ENCODE data around the gene MACF1. TPM values are rescaled to one million over a fixed set of nuclear protein-coding genes. Genes with fewer than 3 reads are reported as not detected.
"Not testable (repeated sequence)": the region's sequence is repeated elsewhere in the genome, so short reads cannot be mapped to it uniquely, and the experiment has no call there.

MACF1 gene
- total RNA-seq, 2 experiments from 2014 or later: 319 to 488 TPM

- Mint-ChIP-seq H3K9me3 (ENCODE audit: low read depth) (no peaks in the 10 kb centered on the region), H3K4me3 (no peak overlapping the region), H3K27ac (no peak overlapping the region), H3K36me3 (peaks cover 74% of the 10 kb centered on the region), H3K4me1 (peaks cover 20% of the 10 kb centered on the region), H3K27me3 (no peaks in the 10 kb centered on the region)
- no peak for ATAC-seq
- CTCF ChIA-PET: no interaction called here
- no peak for DNase-seq
Measured at GRCh38 chr1:39452081-39452480, 247.6 kb downstream of the MACF1 start.

DNA sequence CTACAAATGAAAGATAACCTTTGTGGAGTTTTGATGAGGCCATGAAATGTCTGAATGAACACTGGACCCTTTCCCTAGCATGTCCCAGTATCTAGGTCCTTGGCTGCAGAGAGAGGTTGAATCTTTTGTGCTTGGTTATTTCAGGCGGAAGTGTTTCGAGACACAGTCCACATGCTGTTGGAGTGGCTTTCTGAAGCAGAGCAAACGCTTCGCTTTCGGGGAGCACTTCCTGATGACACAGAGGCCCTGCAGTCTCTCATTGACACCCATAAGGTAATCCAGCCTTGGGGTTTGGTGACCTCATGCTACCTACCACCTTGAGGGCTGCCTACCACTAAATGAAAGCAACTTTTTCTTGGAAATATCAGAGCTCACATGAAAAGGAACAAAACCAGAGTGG lies 248.0 kb downstream of the MACF1 start:
- no peaks in the 10 kb centered on the region for H3K27me3 Mint-ChIP-seq
- ATAC-seq (peak; percentile 57), DNase-seq (peak; percentile 49)
- CTCF ChIA-PET: no interaction called here
- H3K36me3 Mint-ChIP-seq: peaks cover 74% of the 10 kb centered on the region
- no peak overlapping the region for H3K4me3 Mint-ChIP-seq
- peaks cover 20% of the 10 kb centered on the region for H3K4me1 Mint-ChIP-seq
- H3K9me3 Mint-ChIP-seq (ENCODE audit: low read depth): no peaks in the 10 kb centered on the region
- H3K27ac Mint-ChIP-seq: peak overlapping the region; percentile 61

DNA sequence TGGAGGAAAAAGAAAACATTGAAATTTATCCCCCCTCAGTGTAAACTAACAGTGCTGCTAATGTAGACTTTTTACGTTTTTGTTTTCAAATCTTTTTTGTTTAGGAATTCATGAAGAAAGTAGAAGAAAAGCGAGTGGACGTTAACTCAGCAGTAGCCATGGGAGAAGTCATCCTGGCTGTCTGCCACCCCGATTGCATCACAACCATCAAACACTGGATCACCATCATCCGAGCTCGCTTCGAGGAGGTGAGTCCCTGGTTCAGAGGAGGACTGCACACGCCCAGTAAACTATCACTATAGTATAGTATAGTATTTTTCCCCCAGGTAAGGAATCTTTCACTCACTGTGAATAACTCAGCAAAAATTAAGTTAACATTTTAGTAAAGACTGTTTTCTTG lies 249.1 kb downstream of the MACF1 start:
- H3K9me3 Mint-ChIP-seq (ENCODE audit: low read depth): no peaks in the 10 kb centered on the region
- DNase-seq (no peak), ATAC-seq (no peak)
- no peaks in the 10 kb centered on the region for H3K27me3 Mint-ChIP-seq
- H3K36me3 Mint-ChIP-seq: peaks cover 75% of the 10 kb centered on the region
- no peak overlapping the region for H3K27ac Mint-ChIP-seq
- CTCF ChIA-PET: no interaction called here
- no peak overlapping the region for H3K4me3 Mint-ChIP-seq
- peaks cover 20% of the 10 kb centered on the region for H3K4me1 Mint-ChIP-seq

GRCh38 chr1:39458991-39459390 lies 254.5 kb downstream of the MACF1 start:
- Mint-ChIP-seq H3K9me3 (ENCODE audit: low read depth) (no peaks in the 10 kb centered on the region), H3K36me3 (peaks cover 79% of the 10 kb centered on the region), H3K4me3 (no peak overlapping the region), H3K27me3 (no peaks in the 10 kb centered on the region), H3K4me1 (peaks cover 6% of the 10 kb centered on the region), H3K27ac (no peak overlapping the region)
- no peak for DNase-seq
- ATAC-seq: no peak
- CTCF ChIA-PET: no interaction called here

- Mint-ChIP-seq H3K4me3 (no peak overlapping the region), H3K9me3 (ENCODE audit: low read depth) (no peaks in the 10 kb centered on the region), H3K4me1 (peaks cover 6% of the 10 kb centered on the region), H3K27me3 (no peaks in the 10 kb centered on the region), H3K27ac (no peak overlapping the region), H3K36me3 (peaks cover 63% of the 10 kb centered on the region)
- no peak for DNase-seq
- no peak for ATAC-seq
- CTCF ChIA-PET: no interaction called here
Measured at GRCh38 chr1:39462074-39462473, 257.6 kb downstream of the MACF1 start.

GRCh38 chr1:39466413-39467107 lies 262.1 kb downstream of the MACF1 start:
- no peak overlapping the region for H3K4me3 Mint-ChIP-seq
- peaks cover 38% of the 10 kb centered on the region for H3K36me3 Mint-ChIP-seq
- no peak for ATAC-seq
- CTCF ChIA-PET: no interaction called here
- H3K27ac Mint-ChIP-seq: no peak overlapping the region
- no peaks in the 10 kb centered on the region for H3K9me3 Mint-ChIP-seq (ENCODE audit: low read depth)
- DNase-seq: no peak
- H3K4me1 Mint-ChIP-seq: no peaks in the 10 kb centered on the region
- H3K27me3 Mint-ChIP-seq: no peaks in the 10 kb centered on the region

- H3K9me3 Mint-ChIP-seq (ENCODE audit: low read depth); ATAC-seq; DNase-seq; H3K4me1 Mint-ChIP-seq; H3K27me3 Mint-ChIP-seq; H3K4me3 Mint-ChIP-seq: not testable (repeated sequence)
- Mint-ChIP-seq H3K27ac (peak overlapping the region; percentile 43), H3K36me3 (peaks cover 36% of the 10 kb centered on the region)
- CTCF ChIA-PET: interaction anchor here (1.3 kb wide), 1 partner anchor 72 kb away, joined by 4 read pairs; no protein-coding TSS in a partner anchor
Measured at GRCh38 chr1:39467108-39467720, 262.7 kb downstream of the MACF1 start.

DNA sequence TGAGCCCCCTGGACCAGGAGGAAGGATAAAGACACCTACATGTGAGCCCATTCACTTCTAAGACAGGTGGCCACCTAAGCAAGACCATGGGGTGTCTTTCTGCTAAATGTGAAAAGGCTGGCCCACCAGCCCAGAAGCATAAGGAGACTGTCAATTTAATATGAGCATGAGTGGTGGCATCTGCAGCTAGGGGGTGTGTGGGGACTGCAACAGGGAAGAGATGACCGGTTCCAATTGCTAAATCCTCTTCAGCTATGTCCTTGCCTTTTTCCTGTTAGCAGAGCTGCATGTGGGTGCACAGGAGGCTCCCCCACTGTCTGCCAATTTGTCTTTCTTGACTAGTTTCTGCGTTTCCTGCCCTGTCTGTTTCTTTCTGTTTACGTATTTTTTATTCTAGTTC lies 264.7 kb downstream of the MACF1 start:
- H3K9me3 Mint-ChIP-seq (ENCODE audit: low read depth): no peaks in the 10 kb centered on the region
- H3K4me1 Mint-ChIP-seq: no peaks in the 10 kb centered on the region
- peaks cover 34% of the 10 kb centered on the region for H3K36me3 Mint-ChIP-seq
- H3K4me3 Mint-ChIP-seq: no peak overlapping the region
- DNase-seq (no peak), ATAC-seq (no peak)
- no peaks in the 10 kb centered on the region for H3K27me3 Mint-ChIP-seq
- H3K27ac Mint-ChIP-seq: no peak overlapping the region
- CTCF ChIA-PET: interaction anchor here (1.4 kb wide), 1 partner anchor 70 kb away, joined by 4 read pairs; no protein-coding TSS in a partner anchor

DNA sequence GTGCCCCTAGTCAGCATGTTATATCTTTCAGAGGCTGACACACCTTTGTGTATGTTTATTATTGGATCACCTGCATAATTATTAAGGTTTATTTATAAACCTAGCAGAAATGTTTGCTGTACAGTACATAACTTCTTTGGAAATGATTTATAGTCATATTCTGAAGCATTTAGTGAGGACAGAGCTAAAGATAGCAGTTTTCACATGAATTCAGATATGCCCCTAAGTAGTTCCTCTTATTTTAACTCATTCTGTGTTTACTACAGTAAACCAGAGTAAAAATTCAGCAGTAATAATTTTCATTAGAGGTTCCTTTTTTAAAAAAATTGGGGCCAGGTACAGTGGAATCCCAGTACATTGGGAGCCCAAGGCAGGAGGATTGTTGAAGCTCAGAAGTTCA lies 265.5 kb downstream of the MACF1 start:
- peaks cover 36% of the 10 kb centered on the region for H3K36me3 Mint-ChIP-seq
- no peak for ATAC-seq
- no peak overlapping the region for H3K27ac Mint-ChIP-seq
- H3K4me3 Mint-ChIP-seq: no peak overlapping the region
- DNase-seq: no peak
- H3K27me3 Mint-ChIP-seq: no peaks in the 10 kb centered on the region
- CTCF ChIA-PET: interaction anchor here (1.4 kb wide), 1 partner anchor 69 kb away, joined by 4 read pairs; no protein-coding TSS in a partner anchor
- H3K4me1 Mint-ChIP-seq: no peaks in the 10 kb centered on the region
- H3K9me3 Mint-ChIP-seq (ENCODE audit: low read depth): no peaks in the 10 kb centered on the region

DNA sequence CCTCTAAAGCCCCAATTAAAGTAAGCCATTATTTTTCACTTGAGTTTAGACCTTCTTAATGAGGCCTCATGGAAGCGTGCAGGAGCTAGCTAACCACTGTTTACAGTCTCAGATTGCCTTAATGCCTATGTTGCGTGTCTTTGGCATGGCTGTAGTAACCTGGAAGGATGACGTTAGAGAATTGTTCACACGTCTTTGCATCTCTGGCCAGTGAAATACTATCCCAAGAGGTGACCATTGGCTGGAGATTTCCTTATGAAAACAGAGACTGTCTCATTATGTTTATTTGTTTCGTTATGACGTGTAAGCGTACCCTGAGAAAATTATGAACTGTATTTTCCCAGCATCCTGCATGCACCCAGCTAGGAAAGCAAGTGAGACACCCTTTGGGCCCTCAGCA lies 268.3 kb downstream of the MACF1 start:
- Mint-ChIP-seq H3K36me3 (peaks cover 36% of the 10 kb centered on the region), H3K27me3 (no peaks in the 10 kb centered on the region), H3K27ac (no peak overlapping the region), H3K4me1 (no peaks in the 10 kb centered on the region), H3K9me3 (ENCODE audit: low read depth) (no peaks in the 10 kb centered on the region), H3K4me3 (no peak overlapping the region)
- DNase-seq (no peak), ATAC-seq (no peak)
- CTCF ChIA-PET: interaction anchor here (2.4 kb wide), 1 partner anchor 66 kb away, joined by 9 read pairs; no protein-coding TSS in a partner anchor

GRCh38 chr1:39473324-39473723 lies 268.8 kb downstream of the MACF1 start:
- ATAC-seq (no peak), DNase-seq (no peak)
- H3K4me1 Mint-ChIP-seq: no peaks in the 10 kb centered on the region
- H3K27ac Mint-ChIP-seq: peak overlapping the region; percentile 2
- no peak overlapping the region for H3K4me3 Mint-ChIP-seq
- H3K9me3 Mint-ChIP-seq (ENCODE audit: low read depth): no peaks in the 10 kb centered on the region
- peaks cover 39% of the 10 kb centered on the region for H3K36me3 Mint-ChIP-seq
- CTCF ChIA-PET: interaction anchor here (2.4 kb wide), 1 partner anchor 65 kb away, joined by 9 read pairs; no protein-coding TSS in a partner anchor
- no peaks in the 10 kb centered on the region for H3K27me3 Mint-ChIP-seq

GRCh38 chr1:39474810-39475209 lies 270.3 kb downstream of the MACF1 start:
- peak overlapping the region; percentile 26 for H3K27ac Mint-ChIP-seq
- no peaks in the 10 kb centered on the region for H3K27me3 Mint-ChIP-seq
- CTCF ChIA-PET: no interaction called here
- H3K4me3 Mint-ChIP-seq: no peak overlapping the region
- ATAC-seq (no peak), DNase-seq (no peak)
- H3K4me1 Mint-ChIP-seq: no peaks in the 10 kb centered on the region
- no peaks in the 10 kb centered on the region for H3K9me3 Mint-ChIP-seq (ENCODE audit: low read depth)
- H3K36me3 Mint-ChIP-seq: peaks cover 39% of the 10 kb centered on the region

DNA sequence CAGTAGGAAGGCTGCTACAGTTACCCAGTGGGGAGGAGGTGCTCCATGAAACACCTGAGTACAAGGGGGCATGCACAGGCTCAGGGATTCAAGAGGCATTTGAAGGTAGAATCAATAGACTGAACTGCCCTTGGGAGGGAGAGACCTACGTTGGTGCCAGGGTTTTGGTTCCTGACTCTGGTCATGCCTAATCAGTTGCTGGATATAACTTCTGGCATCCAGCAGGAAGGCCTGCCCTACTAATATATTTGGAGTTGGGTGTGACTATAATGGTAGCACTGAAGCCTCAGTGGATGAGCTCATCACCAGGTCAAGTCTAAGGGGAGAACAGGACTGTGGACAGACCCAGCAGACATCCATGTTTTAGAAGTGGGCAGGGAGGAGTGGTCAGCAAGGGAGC lies 271.1 kb downstream of the MACF1 start:
- H3K27me3 Mint-ChIP-seq, CTCF ChIA-PET: not testable (repeated sequence)
- H3K36me3 Mint-ChIP-seq: peaks cover 43% of the 10 kb centered on the region

More for the DNA sequence above, 271.1 kb downstream of the MACF1 start:
- not testable (repeated sequence) for H3K9me3 Mint-ChIP-seq (ENCODE audit: low read depth); H3K27ac Mint-ChIP-seq; H3K4me3 Mint-ChIP-seq; ATAC-seq; DNase-seq; H3K4me1 Mint-ChIP-seq
